ENCODE results near the gene ACOT13.

GRCh38 chr6:24708612-24709011, 41.7 kb downstream of the ACOT13 start:
- TF ChIP-seq POLR2A (IDR thresholded peaks at IDR 0.05; ENCODE audit: extremely low read depth, insufficient read length) (no peak), CTCF (IDR thresholded peaks at IDR 0.05; ENCODE audit: low read depth, low read length) (no peak), MAX (IDR thresholded peaks at IDR 0.05; ENCODE audit: low read depth, low read length) (no peak), MYC (IDR thresholded peaks at IDR 0.05; ENCODE audit: low read depth, low read length) (no peak)

Measured in NB4 (cell line).